Measurements from ENCODE around the gene CD109.
"Not testable (repeated sequence)": the region's sequence is repeated elsewhere in the genome, so short reads cannot be mapped to it uniquely, and the experiment has no call there.

CD109 gene

GRCh38 chr6:73695619-73696421, at the start of gene CD109:
CD109 (plus strand) TSS chr6:73696203; CDS start chr6:73696216, 13 bp downstream.
- DNase-seq: no peak

- no peak for DNase-seq
These were observed 47.8 kb upstream of the CD109 start for GRCh38 chr6:73648166-73648565.

GRCh38 chr6:73649783-73650182, 46.2 kb upstream of the CD109 start:
- DNase-seq: no peak

GRCh38 chr6:73652637-73653570, 43.1 kb upstream of the CD109 start:
- peak in 1 of 2 experiments; percentile 38 for DNase-seq

- peak; percentile 83 to 94 for DNase-seq
These were observed 42.2 kb upstream of the CD109 start, which contains the start of gene SLC17A5 for GRCh38 chr6:73653571-73654424. SLC17A5 (minus strand) TSS chr6:73653992; CDS start chr6:73653886, 106 bp downstream.

GRCh38 chr6:73655341-73655917, 40.6 kb upstream of the CD109 start:
- DNase-seq: no peak

GRCh38 chr6:73656531-73657145, 39.4 kb upstream of the CD109 start:
- DNase-seq: no peak

GRCh38 chr6:73657201-73657600, 38.8 kb upstream of the CD109 start:
- no peak for DNase-seq

GRCh38 chr6:73664701-73665100, 31.3 kb upstream of the CD109 start:
- DNase-seq: no peak

GRCh38 chr6:73665686-73666319, 30.2 kb upstream of the CD109 start:
- no peak for DNase-seq

GRCh38 chr6:73666393-73666792, 29.6 kb upstream of the CD109 start:
- no peak for DNase-seq

GRCh38 chr6:73667798-73668197, 28.2 kb upstream of the CD109 start:
- DNase-seq: no peak

- DNase-seq: no peak
These were observed 27.0 kb upstream of the CD109 start for GRCh38 chr6:73669005-73669404.

GRCh38 chr6:73671911-73672685, 23.9 kb upstream of the CD109 start:
- DNase-seq: no peak

- peak; percentile 24 to 50 for DNase-seq
These were observed 20.4 kb upstream of the CD109 start for GRCh38 chr6:73675466-73676098.

GRCh38 chr6:73679009-73679408, 17.0 kb upstream of the CD109 start:
- no peak for DNase-seq

GRCh38 chr6:73679846-73680245, 16.2 kb upstream of the CD109 start:
- not testable (repeated sequence) for DNase-seq

GRCh38 chr6:73680289-73680918, 15.6 kb upstream of the CD109 start:
- no peak for DNase-seq

GRCh38 chr6:73683574-73683973, 12.4 kb upstream of the CD109 start:
- DNase-seq: not testable (repeated sequence)

Data from NCI-H187 (cell line).